Kidney (tissue), 14 donors: ENCODE data around the gene STPG3. TPM values are rescaled to one million over a fixed set of nuclear protein-coding genes. Genes with fewer than 3 reads are reported as not detected.
A peak's percentile ranks its signal among the peaks of the same experiment; 100 is the strongest.

Experiments
- DNase-seq, 5 donors: peaks; one replicate each; pipeline ENCODE4 v3.0.0-alpha.2; 2013 to 2020
- FAIRE-seq: peaks from 2 replicates; lab custom pipeline; 2012; peaks lifted over from hg19 to GRCh38; lab: Jason Lieb, UNC
- H3K27ac ChIP-seq, 2 donors: one replicate each; pipeline ENCODE4 v1.7.0; 2013; ENCODE audit warnings: low read depth in 2 of 2, low read length in 2 of 2, inconsistent platforms in 1 of 2
- H3K27me3 ChIP-seq: one replicate; pipeline ENCODE4 v1.7.1; 2013; ENCODE audit warnings: low read length, inconsistent platforms; ENCODE audit not compliant: control insufficient read depth, insufficient read depth
- H3K36me3 ChIP-seq, 3 donors: one replicate each; pipeline versions ENCODE4 v1.7.0 to v1.7.1; 2013; ENCODE audit warnings: low read length in 3 of 3, control low read depth in 1 of 3, inconsistent platforms in 1 of 3; ENCODE audit not compliant: insufficient read depth in 3 of 3, control insufficient read depth in 2 of 3
- H3K4me1 ChIP-seq, 3 donors: one replicate each; pipeline versions ENCODE4 v1.7.0 to v1.7.1; 2013; ENCODE audit warnings: low read length in 3 of 3, inconsistent platforms in 1 of 3, low read depth in 1 of 3; ENCODE audit not compliant: control insufficient read depth in 2 of 3, insufficient read depth in 2 of 3
- H3K4me3 ChIP-seq, 3 donors: one replicate each; pipeline versions ENCODE4 v1.7.0 to v1.8.1; 2013; ENCODE audit warnings: low read length in 3 of 3, control low read depth in 1 of 3, inconsistent platforms in 1 of 3
- H3K9ac ChIP-seq, 3 donors: one replicate each; pipeline versions ENCODE4 v1.7.0 to v1.7.1; 2013; ENCODE audit warnings: low read length in 3 of 3, control low read depth in 1 of 3, inconsistent platforms in 1 of 3
- H3K9me3 ChIP-seq, 3 donors: one replicate each; pipeline versions ENCODE4 v1.7.0 to v1.7.1; 2013; ENCODE audit warnings: low read length in 3 of 3, control low read depth in 1 of 3, inconsistent platforms in 1 of 3; ENCODE audit not compliant: control insufficient read depth in 2 of 3, insufficient read depth in 1 of 3
- intact Hi-C: fragments of 100-400 bp; cut with DNase I; formaldehyde crosslinking; loops from one replicate; pipeline ENCODE4 v1.11.1; 2022
- polyA plus RNA-seq: library from polyadenylated mRNA; stranded (reverse); fragments of 350-450 nt; fragmentation: Illumina TruSeq; extraction: RNeasy Lipid Tissue Mini Kit (QIAGEN cat#74804); gene quantifications from one replicate; pipeline ENCODE4 v1.2.3, GENCODE V29; 2014; ENCODE audit warnings: low read depth, low replicate concordance; ENCODE audit not compliant: insufficient read depth
- total RNA-seq: library from RNA; stranded (reverse); fragmentation: NEBNext Ultra II Directional; extraction: Animal tissue kit (Norgen Biotek cat#: 25700); gene quantifications from one replicate; pipeline ENCODE4 v1.2.1, GENCODE V29; 2021
- TF ChIP-seq, protein P1 (sequence below): IDR thresholded peaks from 3 replicates; pipeline ENCODE4 v1.5.1; 2012; ENCODE audit warnings: mild to moderate bottlenecking, moderate library complexity, borderline replicate concordance; ENCODE audit not compliant: insufficient read depth; ENCODE audit errors: extremely low read depth
- donor health status: control.
- donor health status: control.
- donor health status: control.
- donor health status: control.
- donor health status: control.
- donor health status: DM: yes; HTN: yes; CAD: no.
- donor health status: Normal renal cell carcinoma (clear cell type).

The STPG3 gene
- total and polyA plus RNA-seq, 2 donors from 2014 or later, result 0.38 TPM; not detected in 1

DNA sequence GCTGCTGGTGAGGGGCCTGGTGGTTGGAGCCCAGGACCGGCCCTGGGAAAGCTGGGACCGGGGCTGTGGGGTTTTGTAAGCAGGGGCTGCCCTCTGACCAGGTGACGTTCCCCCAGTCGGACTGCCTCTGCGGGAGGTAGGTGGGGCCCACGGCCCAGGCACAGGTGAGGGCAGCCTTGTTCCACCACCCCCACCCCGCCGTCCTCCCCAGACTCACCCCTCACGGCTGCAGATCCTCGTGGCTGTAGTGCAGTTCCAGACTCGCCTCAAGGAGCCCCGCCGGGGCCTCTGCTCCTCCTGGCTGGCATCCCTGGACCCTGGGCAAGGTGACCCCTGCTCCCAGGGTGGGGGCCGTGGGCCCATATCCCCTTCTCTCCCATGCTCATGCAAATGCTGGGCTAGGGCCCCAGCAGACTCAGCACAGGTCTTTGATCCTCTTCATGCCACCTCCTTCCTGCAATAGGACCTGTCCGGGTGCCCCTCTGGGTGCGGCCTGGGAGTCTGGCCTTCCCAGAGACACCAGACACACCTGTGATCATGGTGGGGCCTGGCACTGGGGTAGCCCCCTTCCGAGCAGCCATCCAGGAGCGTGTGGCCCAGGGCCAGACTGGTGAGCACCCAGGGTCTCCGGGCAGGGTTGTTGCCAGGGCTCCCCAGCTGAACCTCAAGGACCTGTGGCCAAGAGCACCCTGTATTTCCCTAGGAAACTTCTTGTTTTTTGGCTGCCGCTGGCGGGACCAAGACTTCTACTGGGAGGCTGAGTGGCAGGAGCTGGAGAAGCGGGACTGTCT, 35.7 kb upstream of the STPG3 start:
- intact Hi-C loops, result no loop called here
- no peaks in the 10 kb centered on the region for H3K27me3 ChIP-seq
- FAIRE-seq, result no peak
- peaks cover 0 to 2% (median 0%) of the 10 kb centered on the region in 3 donors for H3K36me3 ChIP-seq
- H3K9me3 ChIP-seq, result no peaks in the 10 kb centered on the region
- TF ChIP-seq, protein P1, sequence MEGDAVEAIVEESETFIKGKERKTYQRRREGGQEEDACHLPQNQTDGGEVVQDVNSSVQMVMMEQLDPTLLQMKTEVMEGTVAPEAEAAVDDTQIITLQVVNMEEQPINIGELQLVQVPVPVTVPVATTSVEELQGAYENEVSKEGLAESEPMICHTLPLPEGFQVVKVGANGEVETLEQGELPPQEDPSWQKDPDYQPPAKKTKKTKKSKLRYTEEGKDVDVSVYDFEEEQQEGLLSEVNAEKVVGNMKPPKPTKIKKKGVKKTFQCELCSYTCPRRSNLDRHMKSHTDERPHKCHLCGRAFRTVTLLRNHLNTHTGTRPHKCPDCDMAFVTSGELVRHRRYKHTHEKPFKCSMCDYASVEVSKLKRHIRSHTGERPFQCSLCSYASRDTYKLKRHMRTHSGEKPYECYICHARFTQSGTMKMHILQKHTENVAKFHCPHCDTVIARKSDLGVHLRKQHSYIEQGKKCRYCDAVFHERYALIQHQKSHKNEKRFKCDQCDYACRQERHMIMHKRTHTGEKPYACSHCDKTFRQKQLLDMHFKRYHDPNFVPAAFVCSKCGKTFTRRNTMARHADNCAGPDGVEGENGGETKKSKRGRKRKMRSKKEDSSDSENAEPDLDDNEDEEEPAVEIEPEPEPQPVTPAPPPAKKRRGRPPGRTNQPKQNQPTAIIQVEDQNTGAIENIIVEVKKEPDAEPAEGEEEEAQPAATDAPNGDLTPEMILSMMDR, result no peak
- H3K27ac ChIP-seq, result no peak overlapping the region
- no peak overlapping the region for H3K4me3 ChIP-seq
- no peak overlapping the region for H3K9ac ChIP-seq
- no peak for DNase-seq
- H3K4me1 ChIP-seq, result peaks cover 0 to 21% (median 0%) of the 10 kb centered on the region in 3 donors

- Histone ChIP-seq H3K36me3 (peaks cover 0 to 2% (median 0%) of the 10 kb centered on the region in 3 donors), H3K9me3 (no peaks in the 10 kb centered on the region), H3K27ac (no peak overlapping the region), H3K4me1 (peaks cover 0 to 21% (median 0%) of the 10 kb centered on the region in 3 donors), H3K27me3 (no peaks in the 10 kb centered on the region), H3K9ac (peak overlapping the region in 1 of 3 donors; percentile 40), H3K4me3 (no peak overlapping the region)
- DNase-seq, result peak in 1 of 5 donors; percentile 44
- TF ChIP-seq, protein P1, result no peak
- no peak for FAIRE-seq
- intact Hi-C loops, result no loop called here
Measured at GRCh38 chr9:137216188-137216965, 34.7 kb upstream of the STPG3 start.

- FAIRE-seq (no peak), DNase-seq (peak; percentile 45 to 92 (median 66))
- TF ChIP-seq, protein P1, result no peak
- H3K4me1 ChIP-seq, result peaks cover 0 to 21% (median 0%) of the 10 kb centered on the region in 3 donors
- no peaks in the 10 kb centered on the region for H3K27me3 ChIP-seq
- peak overlapping the region in 2 of 3 donors; percentile 22 to 40 for H3K9ac ChIP-seq
- H3K4me3 ChIP-seq, result peak overlapping the region in 2 of 3 donors; percentile 48 to 51
- intact Hi-C loops, result no loop called here
- no peaks in the 10 kb centered on the region for H3K9me3 ChIP-seq
- H3K36me3 ChIP-seq, result peaks cover 0 to 2% (median 0%) of the 10 kb centered on the region in 3 donors
- H3K27ac ChIP-seq, result peak overlapping the region; percentile 67 to 77
Measured at GRCh38 chr9:137217276-137218211, 33.5 kb upstream of the STPG3 start.
